IPS-18a (cell line): ENCODE results near the gene CCSER2.

ENCODE experiments used
- H3K27ac ChIP-seq: one replicate; pipeline ENCODE4 v1.5.1; 2013; ENCODE audit warnings: low read length
- H3K27me3 ChIP-seq: one replicate; pipeline ENCODE4 v1.6.1; 2013; ENCODE audit warnings: mild to moderate bottlenecking, low read length; ENCODE audit not compliant: control insufficient read depth, insufficient read depth
- H3K36me3 ChIP-seq: one replicate; pipeline ENCODE4 v1.6.1; 2013; ENCODE audit warnings: low read depth, low read length; ENCODE audit not compliant: control insufficient read depth
- H3K4me1 ChIP-seq: one replicate; pipeline ENCODE4 v1.6.1; 2013; ENCODE audit warnings: low read depth, low read length; ENCODE audit not compliant: control insufficient read depth
- H3K4me3 ChIP-seq: one replicate; pipeline ENCODE4 v1.5.1; 2013; ENCODE audit warnings: low read length
- H3K9ac ChIP-seq: one replicate; pipeline ENCODE4 v1.6.1; 2013; ENCODE audit warnings: mild to moderate bottlenecking, low read length, moderate library complexity
- H3K9me3 ChIP-seq: one replicate; pipeline ENCODE4 v1.6.1; 2013; ENCODE audit warnings: low read depth, low read length; ENCODE audit not compliant: control insufficient read depth

The CCSER2 gene

DNA sequence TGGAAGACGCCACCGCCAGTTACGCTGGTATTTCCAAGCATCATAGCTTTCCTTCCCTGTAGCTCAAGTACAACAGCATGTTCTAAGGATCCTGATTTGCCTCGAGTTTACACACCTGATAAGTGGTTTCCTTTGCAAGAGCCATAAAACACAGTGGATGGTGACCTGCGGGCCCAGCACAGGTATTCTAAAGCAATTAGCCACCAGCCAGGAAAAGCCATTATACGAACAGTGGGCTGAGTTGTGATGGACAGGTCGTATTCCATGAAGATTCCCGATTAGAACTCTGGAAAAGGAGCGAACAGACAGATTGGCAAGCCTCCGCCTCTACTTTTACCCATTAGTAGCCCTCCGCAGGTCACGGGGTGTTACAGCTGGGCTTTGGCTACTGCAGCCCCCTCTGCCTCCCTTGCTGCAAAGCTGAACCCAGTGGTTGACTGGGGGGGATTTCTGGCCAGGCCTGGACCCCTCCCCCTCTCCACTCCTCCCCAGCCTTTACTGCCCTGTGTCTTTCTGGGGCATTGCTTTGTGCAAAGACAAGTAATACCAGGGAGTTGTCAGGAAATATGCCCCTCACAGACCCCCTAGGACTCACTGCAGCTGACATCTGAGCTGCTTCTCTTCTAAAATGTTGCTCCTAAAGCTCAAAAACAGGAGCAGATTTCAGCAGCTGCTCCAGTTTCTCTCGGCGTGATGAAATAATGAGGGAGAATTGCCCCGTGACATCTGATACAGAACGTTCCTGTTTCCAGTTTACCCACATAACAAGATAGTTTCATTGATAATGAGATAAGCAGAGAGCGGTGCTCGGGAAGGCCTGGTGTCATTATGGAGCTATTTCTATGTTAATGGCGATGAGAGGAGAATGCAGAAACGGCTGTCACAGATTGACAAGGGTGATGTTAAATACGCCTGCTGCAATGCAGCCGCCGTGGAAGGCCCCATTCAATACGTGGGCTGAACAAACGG, 214.4 kb downstream of the CCSER2 start:
- H3K4me3 ChIP-seq = no peak overlapping the region
- no peaks in the 10 kb centered on the region for H3K9me3 ChIP-seq
- H3K36me3 ChIP-seq = no peaks in the 10 kb centered on the region
- no peak overlapping the region for H3K27ac ChIP-seq
- H3K27me3 ChIP-seq = no peaks in the 10 kb centered on the region
- peaks cover 14% of the 10 kb centered on the region for H3K4me1 ChIP-seq
- H3K9ac ChIP-seq = no peak overlapping the region

GRCh38 chr10:84543948-84544347, 215.6 kb downstream of the CCSER2 start:
- H3K9me3 ChIP-seq = no peaks in the 10 kb centered on the region
- H3K9ac ChIP-seq = no peak overlapping the region
- no peaks in the 10 kb centered on the region for H3K27me3 ChIP-seq
- no peak overlapping the region for H3K4me3 ChIP-seq
- H3K27ac ChIP-seq = no peak overlapping the region
- H3K4me1 ChIP-seq = peaks cover 14% of the 10 kb centered on the region
- no peaks in the 10 kb centered on the region for H3K36me3 ChIP-seq

GRCh38 chr10:84545651-84546050, 217.3 kb downstream of the CCSER2 start:
- Histone ChIP-seq H3K4me1 (peaks cover 14% of the 10 kb centered on the region), H3K27me3 (no peaks in the 10 kb centered on the region), H3K9ac (no peak overlapping the region), H3K27ac (no peak overlapping the region), H3K36me3 (no peaks in the 10 kb centered on the region), H3K4me3 (no peak overlapping the region), H3K9me3 (no peaks in the 10 kb centered on the region)

DNA sequence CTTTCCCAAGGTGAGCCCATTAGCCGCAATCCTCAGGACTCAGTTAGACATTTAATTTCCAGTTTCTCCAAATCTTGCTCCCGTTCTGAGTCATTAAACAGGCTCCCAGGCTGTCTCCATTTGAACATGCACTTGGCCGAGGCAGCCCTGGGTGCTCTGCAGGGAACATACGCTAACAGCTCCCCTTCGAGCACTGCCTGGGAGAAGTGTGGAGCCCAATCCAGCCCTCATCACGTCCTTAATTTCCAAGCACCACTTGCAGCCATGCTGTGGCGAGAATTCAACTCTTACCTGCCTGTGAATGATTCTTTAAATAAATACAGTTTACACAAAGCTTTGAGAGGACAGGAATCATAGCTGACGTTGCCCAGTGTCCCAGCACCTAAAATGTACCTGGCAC, 218.2 kb downstream of the CCSER2 start:
- Histone ChIP-seq H3K4me1 (peaks cover 14% of the 10 kb centered on the region), H3K9ac (no peak overlapping the region), H3K4me3 (no peak overlapping the region), H3K27me3 (no peaks in the 10 kb centered on the region), H3K36me3 (no peaks in the 10 kb centered on the region), H3K27ac (no peak overlapping the region), H3K9me3 (no peaks in the 10 kb centered on the region)

GRCh38 chr10:84547616-84548015, 219.2 kb downstream of the CCSER2 start:
- no peaks in the 10 kb centered on the region for H3K27me3 ChIP-seq
- no peak overlapping the region for H3K4me3 ChIP-seq
- no peaks in the 10 kb centered on the region for H3K36me3 ChIP-seq
- H3K27ac ChIP-seq = no peak overlapping the region
- H3K9me3 ChIP-seq = no peaks in the 10 kb centered on the region
- H3K9ac ChIP-seq = no peak overlapping the region
- peaks cover 10% of the 10 kb centered on the region for H3K4me1 ChIP-seq

DNA sequence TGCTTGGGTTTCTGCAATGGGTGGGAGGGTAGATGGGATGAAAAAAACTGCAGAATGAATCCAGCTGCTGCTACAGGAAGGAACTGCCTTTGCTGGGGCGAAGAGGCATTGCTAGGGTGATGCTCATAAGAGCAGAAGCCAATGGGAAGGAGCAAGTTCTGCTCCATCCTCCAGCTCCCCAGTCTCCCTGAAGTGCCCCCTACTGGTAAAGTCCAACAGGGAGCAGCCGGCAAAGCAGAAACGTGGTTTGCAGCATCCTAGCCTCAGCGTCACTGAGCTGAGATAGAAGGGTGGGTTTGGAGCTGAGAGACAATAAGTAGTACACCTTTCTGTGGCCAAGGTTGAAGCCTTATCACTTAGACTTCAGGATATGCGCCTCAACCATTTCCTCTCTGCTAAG, 220.5 kb downstream of the CCSER2 start:
- H3K4me1 ChIP-seq = no peaks in the 10 kb centered on the region
- no peaks in the 10 kb centered on the region for H3K9me3 ChIP-seq
- no peak overlapping the region for H3K9ac ChIP-seq
- H3K27me3 ChIP-seq = no peaks in the 10 kb centered on the region
- no peaks in the 10 kb centered on the region for H3K36me3 ChIP-seq
- H3K27ac ChIP-seq = no peak overlapping the region
- no peak overlapping the region for H3K4me3 ChIP-seq

GRCh38 chr10:84549368-84550165, 221.2 kb downstream of the CCSER2 start:
- no peaks in the 10 kb centered on the region for H3K9me3 ChIP-seq

GRCh38 chr10:84550756-84551436, 222.5 kb downstream of the CCSER2 start:
- Histone ChIP-seq H3K27me3 (no peaks in the 10 kb centered on the region), H3K9ac (no peak overlapping the region), H3K4me3 (no peak overlapping the region), H3K4me1 (no peaks in the 10 kb centered on the region), H3K27ac (no peak overlapping the region), H3K9me3 (no peaks in the 10 kb centered on the region), H3K36me3 (no peaks in the 10 kb centered on the region)

More at GRCh38 chr10:84549368-84550165, 221.2 kb downstream of the CCSER2 start:
- H3K9ac ChIP-seq = no peak overlapping the region
- no peak overlapping the region for H3K27ac ChIP-seq
- no peaks in the 10 kb centered on the region for H3K27me3 ChIP-seq
- H3K36me3 ChIP-seq = no peaks in the 10 kb centered on the region
- H3K4me3 ChIP-seq = no peak overlapping the region
- H3K4me1 ChIP-seq = no peaks in the 10 kb centered on the region

DNA sequence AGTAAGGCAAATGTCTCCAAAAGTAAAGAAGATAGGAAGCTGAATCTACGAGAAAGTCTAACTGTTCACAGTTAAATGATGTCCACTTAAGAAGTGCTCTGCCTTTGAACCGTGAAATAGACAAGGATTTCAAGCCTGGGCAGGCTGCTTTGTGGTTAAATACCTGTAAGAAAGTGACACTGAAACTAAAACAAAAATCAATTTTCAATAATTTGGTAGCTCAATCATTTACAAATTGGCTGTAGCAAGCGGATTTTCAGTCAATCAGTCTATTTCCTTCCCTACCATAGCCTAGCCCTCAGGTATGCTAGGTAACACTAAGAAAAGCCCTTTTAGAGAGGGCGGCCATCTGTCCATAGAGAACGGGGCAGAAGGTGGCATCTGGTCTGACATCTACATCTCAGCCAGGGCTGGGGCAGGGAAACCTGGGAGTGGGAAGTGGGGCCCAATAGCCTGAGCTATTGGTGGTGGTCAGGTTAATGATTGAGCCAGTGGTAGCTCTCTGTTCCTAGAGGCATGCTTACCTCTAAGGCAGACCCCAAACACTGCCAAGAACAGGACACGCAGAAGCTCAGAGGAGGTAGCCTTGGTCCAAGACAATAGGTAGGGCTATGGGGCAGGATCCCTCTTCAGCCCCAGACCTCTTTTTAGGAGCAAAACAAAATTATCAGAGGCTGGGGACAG, 223.2 kb downstream of the CCSER2 start:
- Histone ChIP-seq H3K27ac (no peak overlapping the region), H3K9ac (no peak overlapping the region), H3K9me3 (no peaks in the 10 kb centered on the region), H3K27me3 (no peaks in the 10 kb centered on the region), H3K36me3 (no peaks in the 10 kb centered on the region), H3K4me3 (no peak overlapping the region), H3K4me1 (no peaks in the 10 kb centered on the region)

GRCh38 chr10:84552478-84552877, 224.1 kb downstream of the CCSER2 start:
- H3K27ac ChIP-seq = no peak overlapping the region
- H3K36me3 ChIP-seq = no peaks in the 10 kb centered on the region
- H3K4me1 ChIP-seq = no peaks in the 10 kb centered on the region
- no peaks in the 10 kb centered on the region for H3K27me3 ChIP-seq
- no peaks in the 10 kb centered on the region for H3K9me3 ChIP-seq
- H3K9ac ChIP-seq = no peak overlapping the region
- H3K4me3 ChIP-seq = no peak overlapping the region

DNA sequence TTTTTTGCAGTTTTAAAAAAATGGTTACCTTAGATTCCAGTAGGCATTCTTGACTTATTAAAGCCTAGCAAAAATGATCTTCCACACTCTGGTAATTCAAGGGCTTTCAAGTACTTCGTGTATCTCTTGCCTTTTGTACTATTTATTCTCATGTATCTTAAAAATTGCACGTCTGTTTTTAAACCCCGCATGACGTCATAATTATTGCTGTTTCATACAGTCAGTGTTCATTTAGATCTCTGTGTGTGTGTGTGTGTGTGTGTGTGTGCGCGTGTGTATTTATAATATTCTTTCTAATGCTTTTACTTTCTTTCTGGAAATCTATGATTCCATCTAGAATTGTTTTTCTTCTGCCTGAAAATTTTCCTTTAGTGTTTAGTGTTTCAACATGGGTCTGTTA, 234.2 kb downstream of the CCSER2 start:
- no peaks in the 10 kb centered on the region for H3K9me3 ChIP-seq
- H3K9ac ChIP-seq = no peak overlapping the region
- H3K27me3 ChIP-seq = no peaks in the 10 kb centered on the region
- H3K4me3 ChIP-seq = no peak overlapping the region
- peaks cover 12% of the 10 kb centered on the region for H3K4me1 ChIP-seq
- no peak overlapping the region for H3K27ac ChIP-seq
- no peaks in the 10 kb centered on the region for H3K36me3 ChIP-seq
